Ammon's horn (tissue), 1 donor: Measurements from ENCODE around the gene TPST1.
"Not testable (repeated sequence)": the region's sequence is repeated elsewhere in the genome, so short reads cannot be mapped to it uniquely, and the experiment has no call there.

ENCODE experiments used
- DNase-seq: peaks from one replicate; pipeline ENCODE4 v3.0.0-alpha.2; 2016; ENCODE audit warnings: low spot score

Gene TPST1

GRCh38 chr7:66204822-66205740 is at the start of gene TPST1:
Gene TPST1, plus strand, starts transcription at chr7:66205334. Its CDS starts 35,092 bp downstream, at chr7:66240426.
- peak; percentile 98 for DNase-seq

- not testable (repeated sequence) for DNase-seq
Observed at GRCh38 chr7:66156035-66156434, 49.1 kb upstream of the TPST1 start.

GRCh38 chr7:66157060-66157459 is 48.1 kb upstream of the TPST1 start:
- DNase-seq: no peak

GRCh38 chr7:66162622-66163021 is 42.5 kb upstream of the TPST1 start:
- DNase-seq: no peak

- no peak for DNase-seq
Observed at GRCh38 chr7:66163186-66163610, 41.9 kb upstream of the TPST1 start.

- no peak for DNase-seq
Observed at GRCh38 chr7:66164356-66164755, 40.8 kb upstream of the TPST1 start.

GRCh38 chr7:66167773-66168387 is 37.3 kb upstream of the TPST1 start:
- DNase-seq: no peak

GRCh38 chr7:66169616-66170015 is 35.5 kb upstream of the TPST1 start:
- DNase-seq: no peak

- DNase-seq: no peak
Observed at GRCh38 chr7:66170309-66171231, 34.6 kb upstream of the TPST1 start.

GRCh38 chr7:66172536-66173401 is 32.4 kb upstream of the TPST1 start:
- DNase-seq: not testable (repeated sequence)

GRCh38 chr7:66173856-66174255 is 31.3 kb upstream of the TPST1 start:
- DNase-seq: no peak

GRCh38 chr7:66175006-66175405 is 30.1 kb upstream of the TPST1 start:
- not testable (repeated sequence) for DNase-seq

GRCh38 chr7:66176914-66177313 is 28.2 kb upstream of the TPST1 start:
- DNase-seq: no peak

GRCh38 chr7:66178258-66178657 is 26.9 kb upstream of the TPST1 start:
- DNase-seq: no peak

GRCh38 chr7:66181329-66181728 is 23.8 kb upstream of the TPST1 start:
- no peak for DNase-seq

- no peak for DNase-seq
Observed at GRCh38 chr7:66181845-66182244, 23.3 kb upstream of the TPST1 start.

- no peak for DNase-seq
Observed at GRCh38 chr7:66182920-66183319, 22.2 kb upstream of the TPST1 start.

GRCh38 chr7:66183700-66184099 is 21.4 kb upstream of the TPST1 start:
- DNase-seq: no peak

- DNase-seq: no peak
Observed at GRCh38 chr7:66185680-66186187, 19.4 kb upstream of the TPST1 start.

- no peak for DNase-seq
Observed at GRCh38 chr7:66186991-66187390, 18.1 kb upstream of the TPST1 start.

- no peak for DNase-seq
Observed at GRCh38 chr7:66187905-66188304, 17.2 kb upstream of the TPST1 start.
